GM21526 (cell line): ENCODE results near the gene NKAPL.

Source experiments
- ATAC-seq: cut with Tn5 transposase; IDR thresholded peaks from one replicate; pipeline ENCODE4 v1.9.1; 2021; ENCODE audit warnings: moderate library complexity; ENCODE audit not compliant: unreplicated experiment, low FRiP score

NKAPL gene

DNA sequence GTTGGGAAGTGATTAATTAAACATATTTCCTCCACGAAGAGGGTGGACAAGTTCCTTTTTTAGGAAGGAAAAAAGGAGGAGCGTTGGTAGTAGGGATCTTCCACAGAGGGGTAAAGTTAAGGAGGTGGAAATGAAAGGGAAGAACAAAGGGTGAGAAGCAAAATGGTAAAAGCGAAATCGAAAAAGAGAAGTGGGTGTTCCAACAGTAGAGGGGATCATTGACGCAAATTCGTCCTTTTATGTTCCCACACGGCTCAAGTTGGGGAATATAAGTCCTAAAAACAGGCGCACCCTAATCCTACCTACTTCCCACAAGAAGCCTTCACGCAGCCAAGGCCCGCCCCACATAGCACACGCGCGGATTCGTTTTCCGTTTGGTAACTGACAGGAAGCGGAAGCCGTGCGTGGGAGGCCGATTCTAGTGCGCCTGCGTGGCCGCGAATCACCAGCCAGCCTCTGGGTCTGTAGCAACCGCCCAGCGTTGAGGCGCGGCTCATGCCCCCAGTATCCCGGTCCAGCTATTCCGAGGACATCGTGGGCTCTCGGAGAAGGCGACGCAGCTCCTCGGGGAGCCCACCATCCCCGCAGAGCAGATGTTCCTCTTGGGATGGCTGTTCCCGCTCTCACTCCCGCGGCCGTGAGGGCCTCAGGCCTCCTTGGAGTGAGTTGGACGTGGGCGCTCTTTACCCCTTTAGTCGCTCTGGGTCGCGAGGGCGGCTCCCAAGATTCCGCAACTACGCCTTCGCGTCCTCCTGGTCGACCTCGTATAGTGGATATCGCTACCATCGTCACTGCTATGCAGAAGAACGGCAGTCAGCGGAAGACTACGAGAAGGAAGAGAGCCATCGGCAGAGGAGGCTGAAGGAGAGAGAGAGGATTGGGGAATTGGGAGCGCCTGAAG lies at the start of gene NKAPL:
NKAPL (plus strand) TSS at position 421 of the 901 bp plus-strand sequence; CDS start at position 496, 75 bp downstream.
- no peak for ATAC-seq

DNA sequence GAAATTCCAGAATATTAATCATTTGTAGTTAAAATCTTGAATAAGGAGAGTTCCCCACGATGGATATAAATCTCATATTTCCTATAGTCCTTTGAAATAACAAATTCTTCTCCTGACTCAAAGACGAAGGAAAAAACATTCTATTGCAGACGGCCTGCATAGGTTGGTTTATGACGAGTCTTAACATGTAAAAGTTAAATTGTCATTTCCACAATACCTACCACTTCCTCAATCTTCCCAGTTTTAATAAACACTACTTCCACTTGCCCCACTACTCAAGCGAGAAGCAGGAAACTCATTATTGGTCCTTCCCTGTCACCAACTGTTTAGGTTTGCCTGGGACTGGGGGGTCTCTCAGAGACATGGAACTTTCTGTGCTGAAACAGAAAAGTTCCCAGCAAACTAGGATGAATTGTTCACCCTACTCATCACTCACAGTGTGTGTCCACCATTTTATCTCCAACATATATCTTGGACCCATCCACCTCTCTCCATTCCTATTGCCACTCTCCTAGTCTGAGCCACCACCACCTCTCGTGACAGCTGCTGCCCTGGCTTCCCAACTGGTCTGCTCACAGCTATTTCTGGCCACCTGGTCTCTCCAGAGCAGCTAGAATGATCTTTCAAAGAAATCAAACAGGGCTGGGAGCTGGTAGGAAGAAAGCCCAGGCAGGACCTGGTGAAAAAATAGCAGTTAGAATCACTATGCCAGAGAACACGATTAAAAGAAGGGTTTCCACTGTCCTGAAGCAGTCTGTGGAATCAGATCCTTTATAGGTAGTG lies 49.2 kb upstream of the NKAPL start:
- ATAC-seq = no peak

DNA sequence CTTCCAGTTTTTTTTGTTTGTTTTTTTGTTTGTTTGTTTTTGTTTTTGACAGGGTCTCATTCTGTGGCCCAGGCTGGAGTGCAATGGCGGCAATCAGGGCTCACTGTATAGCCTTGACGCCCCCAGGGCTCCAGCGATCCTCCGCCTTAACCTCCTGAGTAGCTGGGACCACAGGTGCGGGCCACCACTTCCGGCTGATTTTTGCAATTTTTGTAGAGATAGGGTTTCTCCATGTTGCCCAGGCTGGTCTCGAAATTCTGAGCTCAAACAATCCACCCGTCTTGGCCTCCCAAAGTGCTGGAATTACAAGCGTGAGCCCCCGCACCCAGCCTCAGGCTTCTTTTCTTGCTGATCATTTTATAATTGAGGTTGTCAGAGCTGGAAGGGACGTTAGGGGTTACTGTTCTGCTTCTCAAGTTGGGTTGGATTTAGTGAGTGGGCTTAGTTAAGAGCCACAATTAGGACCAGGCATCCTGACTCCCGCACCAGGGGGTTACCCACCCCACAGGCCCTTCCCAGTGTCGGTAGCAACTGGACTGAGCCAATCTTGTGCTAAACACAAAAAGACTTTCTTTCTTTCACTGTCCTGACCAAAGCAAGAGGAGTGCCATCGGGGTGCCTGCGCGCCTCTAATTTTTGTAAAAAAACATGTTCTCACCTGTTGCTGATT lies 47.1 kb upstream of the NKAPL start:
- no peak for ATAC-seq

DNA sequence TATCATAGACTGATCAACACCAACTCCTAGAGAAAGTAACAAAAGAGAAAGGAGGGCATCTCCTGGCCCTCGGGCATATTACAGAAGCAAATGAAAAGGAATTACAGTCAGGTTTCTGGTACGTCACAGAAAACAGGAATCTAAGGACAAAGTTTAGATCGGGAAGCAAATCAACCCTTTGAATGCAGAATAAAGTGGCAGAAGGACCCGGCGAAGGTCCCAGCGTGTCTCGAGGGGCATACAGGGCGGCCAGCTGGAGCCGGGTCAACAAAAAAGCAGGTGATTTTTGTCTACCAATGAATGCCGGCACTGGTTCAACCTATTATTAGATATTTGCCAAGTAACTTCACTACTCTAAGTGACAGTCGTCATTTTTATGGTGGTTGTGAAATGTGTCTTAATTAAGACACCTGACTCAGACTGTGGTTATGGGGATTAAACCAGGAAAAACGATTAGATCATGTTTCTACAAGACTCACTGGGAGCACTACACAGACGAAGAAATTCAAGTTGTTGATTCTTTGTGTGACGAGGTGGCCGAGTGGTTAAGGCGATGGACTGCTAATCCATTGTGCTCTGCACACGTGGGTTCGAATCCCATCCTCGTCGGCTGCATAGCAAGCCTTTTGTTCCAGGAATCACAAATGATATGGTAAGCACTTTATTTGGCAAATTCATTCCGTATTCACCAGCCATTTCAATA lies 46.4 kb upstream of the NKAPL start:
- no peak for ATAC-seq

DNA sequence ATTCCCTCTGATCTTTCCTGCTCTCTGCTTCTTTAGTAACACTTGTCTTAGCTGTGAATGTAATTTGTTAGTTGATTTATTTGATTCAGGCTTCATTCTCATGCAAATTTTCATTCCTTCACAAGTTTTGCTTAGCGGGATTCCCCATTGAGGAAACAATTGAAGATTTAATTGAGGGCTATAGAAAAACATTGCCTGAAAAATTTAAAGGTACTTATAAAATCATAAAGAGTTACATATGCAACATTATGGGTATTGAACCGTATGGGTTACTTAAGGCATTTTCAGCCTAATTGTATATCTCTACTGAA lies 45.9 kb upstream of the NKAPL start:
- ATAC-seq = no peak

DNA sequence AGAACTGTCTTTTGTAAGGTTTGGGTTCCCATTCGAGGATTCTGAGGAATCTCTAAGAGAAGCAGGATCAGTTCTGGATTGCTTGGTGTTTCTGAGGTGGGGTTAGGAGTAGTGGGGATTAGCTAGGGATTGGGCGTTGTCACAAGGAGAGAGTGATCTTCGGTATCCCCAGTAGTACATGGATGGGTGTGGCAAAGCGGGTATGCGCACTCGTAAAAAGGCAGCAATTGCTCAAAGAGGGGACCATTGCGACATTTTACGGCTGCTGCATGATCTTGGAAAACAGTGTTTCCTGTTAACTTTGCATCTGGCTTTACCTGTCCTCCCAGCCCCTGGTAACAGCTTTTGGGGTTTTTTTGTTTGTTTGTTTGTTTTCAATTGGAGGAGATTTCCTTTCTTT lies 43.7 kb upstream of the NKAPL start:
- ATAC-seq = no peak

DNA sequence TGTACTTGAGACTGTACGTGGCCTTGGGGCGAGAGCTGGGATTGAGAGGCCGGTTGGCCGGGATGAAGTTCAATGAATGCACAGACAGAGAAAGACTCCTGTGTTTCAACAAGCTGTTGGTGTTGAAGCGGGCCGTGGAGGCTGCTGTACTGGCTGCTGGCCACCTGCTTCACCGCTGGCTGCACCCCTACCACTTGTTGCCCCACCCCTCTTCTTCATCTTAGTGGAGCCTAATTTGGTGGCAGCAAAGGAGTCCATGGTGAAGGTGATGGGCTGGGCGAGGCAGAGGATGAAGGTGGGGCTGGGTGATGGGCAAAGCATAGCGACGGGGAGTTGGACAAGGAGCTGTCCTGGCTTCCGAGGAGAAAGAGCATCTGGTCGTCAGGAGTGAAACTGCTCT lies 41.2 kb upstream of the NKAPL start:
- ATAC-seq = no peak

DNA sequence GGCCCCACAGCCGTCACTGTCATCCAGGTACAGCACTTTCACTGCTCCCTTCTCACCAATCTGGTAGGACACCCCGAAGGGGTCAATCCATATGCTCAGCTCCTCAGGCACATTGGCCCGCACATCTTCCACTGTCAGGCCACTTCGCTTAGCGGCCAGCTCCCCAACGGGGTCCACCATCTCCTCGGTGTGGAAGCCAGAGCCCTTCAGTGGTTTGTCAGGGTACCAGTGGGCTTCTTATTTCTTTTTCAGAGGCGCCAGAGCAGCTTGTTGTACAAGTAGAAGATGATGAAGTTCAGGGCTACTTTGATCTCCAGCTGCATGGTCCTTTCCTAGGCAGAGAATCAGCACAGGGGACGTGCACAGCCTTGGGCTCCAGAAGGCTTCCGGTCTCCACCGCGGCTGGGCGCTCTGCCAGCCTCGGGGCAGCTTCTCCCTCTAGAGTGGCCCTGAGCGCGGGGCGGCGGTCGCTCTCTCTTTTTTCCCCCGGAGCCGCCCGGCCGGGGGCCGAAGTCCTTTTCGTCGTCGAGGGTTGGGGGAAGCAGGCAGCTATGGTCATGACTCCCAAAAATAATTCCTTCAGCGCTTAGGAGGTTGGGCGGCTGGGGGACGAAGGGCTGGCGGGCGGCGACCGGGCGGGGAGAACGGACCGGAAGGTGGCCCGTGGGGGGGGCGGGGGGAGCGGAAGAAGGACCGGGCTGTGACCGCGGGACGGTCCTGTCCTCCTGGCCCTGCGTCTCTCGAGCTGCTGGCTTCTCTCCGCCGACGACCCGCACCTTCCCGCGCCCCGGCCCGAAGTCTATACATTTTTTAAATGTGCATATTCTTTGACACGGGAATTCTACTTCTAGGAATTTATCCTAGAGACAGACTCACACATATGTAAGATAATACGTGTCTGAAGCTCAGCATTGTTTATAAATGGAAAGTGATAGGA lies 40.5 kb upstream of the NKAPL start:
- no peak for ATAC-seq

DNA sequence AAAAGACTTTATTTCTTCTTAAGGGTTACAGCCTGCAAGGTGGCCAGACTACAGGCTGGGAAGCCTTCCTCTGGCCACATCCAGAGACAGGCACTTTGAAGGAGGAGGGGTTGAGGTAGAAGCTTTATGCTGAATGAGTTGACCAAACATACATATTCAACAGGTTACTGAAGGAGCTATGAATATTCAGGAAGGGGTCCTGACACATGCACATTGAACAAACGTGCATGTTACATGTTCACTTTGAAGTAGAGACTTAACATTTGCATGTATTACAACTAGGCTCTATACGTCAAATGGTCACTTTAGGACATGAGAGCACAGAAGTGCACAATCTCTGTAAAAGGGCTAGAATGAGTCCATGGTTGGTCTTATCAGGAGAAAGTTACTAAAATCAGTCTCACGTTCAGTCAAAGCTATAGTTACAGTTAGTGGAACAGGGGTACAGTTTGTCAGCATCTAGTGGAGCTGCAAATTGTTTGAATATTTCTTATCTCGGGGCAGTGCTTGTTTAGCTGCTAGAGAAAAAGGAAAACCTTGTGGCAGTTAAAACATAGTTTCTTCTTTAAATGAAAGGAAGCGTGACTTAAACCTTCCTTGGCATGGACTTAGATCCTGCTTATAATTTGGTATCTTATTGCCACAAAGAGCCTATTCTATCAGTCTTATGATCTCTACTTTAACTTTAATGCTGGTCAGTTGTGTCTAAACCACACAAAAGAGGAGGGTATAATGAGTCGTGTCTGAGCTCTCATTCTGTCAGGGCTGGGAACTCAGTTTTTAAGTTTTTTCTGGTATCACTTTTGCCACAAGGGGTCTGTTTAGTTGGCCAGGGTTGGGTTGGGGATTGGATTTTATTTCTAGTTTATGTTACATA lies 38.6 kb upstream of the NKAPL start:
- ATAC-seq = no peak

DNA sequence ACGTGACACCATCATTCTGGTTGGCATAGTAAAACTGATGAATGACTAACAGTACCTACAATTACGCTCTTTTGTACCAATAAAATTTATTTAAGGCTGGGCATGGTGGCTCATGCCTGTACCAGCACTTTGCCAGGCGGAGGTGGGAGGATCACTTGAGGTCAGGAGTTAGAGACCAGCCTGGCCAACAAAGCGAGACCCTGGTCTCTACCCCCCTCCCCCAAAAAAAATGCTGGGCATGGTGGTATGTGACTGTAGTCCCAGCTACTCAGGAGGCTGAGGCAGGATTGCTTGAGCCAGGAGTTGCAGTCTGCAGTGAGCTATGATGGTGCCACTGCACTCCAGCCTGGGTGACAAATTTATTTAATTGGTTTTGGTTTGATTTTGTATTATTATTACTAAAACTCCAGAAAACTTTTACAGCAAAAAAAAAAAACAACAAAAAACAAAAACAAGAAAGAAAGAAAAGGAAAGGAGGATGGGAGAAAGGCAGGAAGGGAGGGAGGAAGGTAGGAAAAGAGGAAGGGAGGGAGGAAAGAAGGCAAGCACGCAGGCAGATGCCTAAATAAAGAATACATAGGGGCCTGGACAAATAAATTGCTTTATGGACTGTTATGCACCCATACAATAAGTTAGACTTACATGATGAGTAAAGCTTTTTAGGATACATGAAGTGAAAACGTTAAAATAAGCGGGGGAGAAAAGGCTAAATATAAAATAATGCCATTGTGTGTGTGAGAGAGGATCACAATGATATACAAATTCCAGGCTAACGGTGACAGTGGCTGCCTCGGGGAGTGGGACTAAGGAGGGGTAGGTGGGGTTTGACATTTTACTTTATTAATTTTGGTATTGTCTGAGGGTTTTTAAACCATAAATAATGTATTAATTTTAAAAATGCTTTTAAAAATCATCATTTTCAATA lies 34.7 kb upstream of the NKAPL start:
- no peak for ATAC-seq

DNA sequence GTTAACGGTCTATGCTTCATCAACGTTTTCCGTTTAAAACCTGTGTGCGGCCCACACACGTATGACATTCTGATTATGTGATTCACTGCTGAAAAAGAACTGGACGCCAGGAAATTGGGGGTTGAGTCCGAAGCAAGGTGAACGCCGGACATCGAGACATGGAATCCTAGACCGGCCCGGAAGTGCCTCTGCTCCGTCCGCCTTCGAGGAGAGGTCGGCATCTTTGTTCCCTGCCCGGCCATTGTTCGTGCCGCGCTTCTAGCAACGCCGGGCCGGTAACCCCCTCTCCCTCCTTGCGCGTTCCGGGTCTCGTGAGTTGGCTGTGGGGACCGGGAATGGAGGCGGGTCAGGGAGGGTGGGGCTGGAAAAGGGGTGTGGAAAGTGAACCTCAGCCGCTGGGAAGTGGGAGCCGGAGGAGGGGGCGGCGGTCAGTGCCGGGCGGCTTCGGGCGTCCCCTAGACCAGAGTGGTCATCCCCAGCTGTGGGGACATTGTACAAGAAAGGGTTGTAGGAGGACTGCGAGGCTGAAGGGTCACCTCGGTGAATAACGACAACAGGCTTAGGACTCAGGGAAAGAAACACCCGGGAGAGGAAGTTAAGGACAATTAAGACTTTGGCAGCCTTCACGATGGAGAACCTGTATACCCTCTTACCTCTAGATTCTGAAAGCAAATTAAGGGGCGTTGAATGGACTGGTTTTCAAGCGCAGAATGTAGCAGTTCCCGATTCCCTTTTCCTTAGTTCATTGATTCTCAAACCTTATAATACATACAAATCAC lies 33.9 kb upstream of the NKAPL start, which contains the start of gene ZSCAN9:
ZSCAN9 (plus strand) TSS at position 220 of the 779 bp plus-strand sequence. CDS start 1,810 bp downstream, outside the sequence.
- ATAC-seq = peak; percentile 88

DNA sequence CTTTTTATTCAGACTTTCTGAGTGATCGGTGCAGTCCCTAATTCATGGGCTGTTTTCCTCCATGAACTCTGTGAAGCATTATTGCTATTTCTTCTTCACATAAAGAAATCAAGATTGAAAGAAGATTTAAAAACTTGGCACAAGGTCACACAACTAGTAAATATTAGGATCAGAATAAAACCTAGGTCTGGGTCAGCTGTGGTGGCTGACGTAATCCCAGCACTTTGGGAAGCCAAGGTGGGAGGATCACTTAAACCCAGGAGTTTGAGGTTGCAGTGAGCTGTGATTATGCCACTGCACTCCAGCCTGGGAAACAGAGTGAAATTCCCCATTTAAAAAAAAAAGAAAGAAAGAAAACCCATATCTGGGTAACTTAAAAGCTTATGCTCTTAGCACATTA lies 32.6 kb upstream of the NKAPL start:
- no peak for ATAC-seq

DNA sequence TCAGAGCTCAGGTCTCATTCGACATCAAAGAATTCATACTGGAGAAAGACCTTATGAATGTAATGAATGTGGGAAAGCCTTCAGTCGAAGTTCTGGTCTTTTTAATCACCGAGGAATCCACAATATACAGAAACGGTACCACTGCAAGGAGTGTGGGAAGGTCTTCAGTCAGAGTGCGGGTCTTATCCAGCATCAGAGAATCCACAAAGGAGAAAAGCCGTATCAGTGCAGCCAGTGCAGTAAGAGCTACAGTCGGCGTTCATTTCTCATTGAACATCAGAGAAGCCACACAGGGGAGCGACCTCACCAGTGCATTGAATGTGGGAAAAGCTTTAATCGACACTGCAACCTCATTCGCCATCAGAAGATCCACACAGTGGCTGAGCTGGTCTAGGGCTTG lies 26.3 kb upstream of the NKAPL start:
- no peak for ATAC-seq

DNA sequence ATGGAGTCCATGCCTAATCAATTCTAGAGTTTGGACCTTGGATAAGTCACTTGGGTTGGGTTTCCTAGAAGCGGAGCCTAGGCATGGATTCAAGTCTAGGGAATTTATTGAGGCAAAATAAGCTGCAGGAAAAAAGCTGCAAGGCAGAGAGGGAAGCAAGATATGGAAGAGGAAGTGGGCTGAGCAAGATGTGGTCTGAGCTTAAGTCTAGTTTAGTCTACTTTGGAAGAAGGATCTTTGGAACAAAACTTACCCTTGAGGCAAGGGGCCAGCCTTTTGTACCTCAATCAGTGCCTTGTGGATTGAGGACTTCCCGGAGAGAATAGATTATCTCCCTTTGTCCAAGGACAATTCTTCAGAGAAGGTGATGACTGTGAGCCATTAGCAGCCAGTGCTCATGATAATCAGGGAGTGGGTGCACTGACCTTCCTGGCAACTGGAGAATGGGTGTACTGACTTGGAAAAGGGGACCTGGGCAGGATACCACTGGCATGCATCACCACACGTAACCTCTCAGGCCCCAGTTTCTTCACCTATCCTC lies 23.1 kb upstream of the NKAPL start:
- ATAC-seq = no peak

DNA sequence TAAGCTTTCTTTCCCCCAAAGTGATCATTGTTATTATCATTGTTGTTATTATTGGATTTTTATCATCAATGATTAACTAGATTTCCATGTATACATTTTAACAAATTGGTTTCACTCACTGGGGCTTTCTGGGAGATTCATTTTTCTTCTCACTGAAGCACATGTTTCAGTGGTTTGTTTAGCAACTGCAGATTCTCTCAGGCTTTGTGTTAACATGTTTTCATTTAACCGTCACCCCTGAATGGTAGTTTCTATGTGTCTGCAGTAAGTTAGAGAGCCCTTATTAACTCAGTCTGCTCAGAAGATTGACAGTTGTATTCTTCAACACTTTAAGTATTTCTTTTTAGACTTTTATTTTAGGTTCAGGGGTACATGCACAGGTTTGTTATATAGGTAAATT lies 19.5 kb upstream of the NKAPL start:
- no peak for ATAC-seq

DNA sequence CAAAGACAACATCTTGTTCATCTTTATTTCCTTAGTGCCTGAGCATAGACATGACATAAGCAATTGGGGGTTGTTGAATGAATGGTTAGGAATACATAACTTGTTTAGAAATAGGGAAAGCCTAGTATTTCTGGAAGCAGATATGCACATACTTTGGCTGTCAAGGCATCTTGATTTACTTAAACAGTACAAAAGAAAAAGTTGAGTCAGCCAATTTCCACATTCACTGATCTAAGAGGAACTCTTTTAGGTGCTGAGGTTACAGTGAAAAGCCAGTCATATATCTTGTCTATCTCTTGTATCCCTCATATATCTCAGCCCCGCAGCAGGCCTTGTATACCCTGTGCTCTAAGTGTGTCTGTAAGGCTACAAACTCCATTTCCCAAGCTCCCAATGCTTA lies 18.6 kb upstream of the NKAPL start:
- no peak for ATAC-seq

DNA sequence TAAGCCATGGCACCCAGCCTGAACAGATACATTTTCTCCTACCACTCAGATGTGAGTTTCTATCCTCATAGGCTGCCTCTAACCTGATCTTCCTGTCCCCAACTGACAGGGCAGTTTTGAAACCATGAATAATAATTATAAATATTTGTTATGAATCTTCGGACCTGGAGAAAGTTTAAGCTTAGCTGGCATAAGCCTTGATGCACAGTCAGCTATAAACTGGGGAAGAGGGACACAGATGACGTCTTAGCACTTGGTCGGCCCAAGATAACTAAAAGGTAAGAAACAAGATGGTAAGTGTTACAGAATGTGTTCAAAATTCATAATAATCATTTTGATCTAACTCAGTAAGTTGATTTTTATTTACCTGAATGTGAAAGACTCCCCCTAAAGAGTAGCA lies 15.2 kb upstream of the NKAPL start:
- no peak for ATAC-seq
